C4-2B (cell line): ENCODE measurements around the gene SRCIN1.

Experiments used
- ZFX ChIP-seq: fragments of 450-650 bp; IDR thresholded peaks from 2 replicates; pipeline ENCODE4 v1.6.1; 2017
- TF ChIP-seq, protein P1 (sequence below): fragments of 450-650 bp; conservative IDR thresholded peaks from 2 replicates; pipeline ENCODE4 v1.5.1; 2017; ENCODE audit warnings: mild to moderate bottlenecking

DNA sequence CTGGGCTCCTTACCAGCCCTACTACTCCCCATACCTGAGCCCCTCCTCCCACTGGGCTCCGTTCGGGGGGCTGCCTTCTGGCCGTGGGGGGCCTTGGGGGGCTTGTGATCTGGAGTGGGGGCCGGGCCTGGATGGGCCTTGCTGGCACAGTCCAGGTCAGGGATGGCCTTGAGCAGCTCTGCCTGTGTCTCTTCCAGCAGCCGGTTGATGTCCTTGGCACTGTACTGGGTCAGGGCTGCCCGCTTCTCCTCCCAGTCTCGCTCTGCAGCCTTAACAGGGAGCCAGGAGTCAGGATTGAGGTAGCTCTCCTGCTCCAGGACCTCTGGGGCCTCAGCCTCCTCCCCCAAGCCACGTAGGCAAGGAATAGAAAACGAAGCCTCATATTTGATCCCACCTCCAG, 54.6 kb downstream of the SRCIN1 start:
- TF ChIP-seq, protein P1, sequence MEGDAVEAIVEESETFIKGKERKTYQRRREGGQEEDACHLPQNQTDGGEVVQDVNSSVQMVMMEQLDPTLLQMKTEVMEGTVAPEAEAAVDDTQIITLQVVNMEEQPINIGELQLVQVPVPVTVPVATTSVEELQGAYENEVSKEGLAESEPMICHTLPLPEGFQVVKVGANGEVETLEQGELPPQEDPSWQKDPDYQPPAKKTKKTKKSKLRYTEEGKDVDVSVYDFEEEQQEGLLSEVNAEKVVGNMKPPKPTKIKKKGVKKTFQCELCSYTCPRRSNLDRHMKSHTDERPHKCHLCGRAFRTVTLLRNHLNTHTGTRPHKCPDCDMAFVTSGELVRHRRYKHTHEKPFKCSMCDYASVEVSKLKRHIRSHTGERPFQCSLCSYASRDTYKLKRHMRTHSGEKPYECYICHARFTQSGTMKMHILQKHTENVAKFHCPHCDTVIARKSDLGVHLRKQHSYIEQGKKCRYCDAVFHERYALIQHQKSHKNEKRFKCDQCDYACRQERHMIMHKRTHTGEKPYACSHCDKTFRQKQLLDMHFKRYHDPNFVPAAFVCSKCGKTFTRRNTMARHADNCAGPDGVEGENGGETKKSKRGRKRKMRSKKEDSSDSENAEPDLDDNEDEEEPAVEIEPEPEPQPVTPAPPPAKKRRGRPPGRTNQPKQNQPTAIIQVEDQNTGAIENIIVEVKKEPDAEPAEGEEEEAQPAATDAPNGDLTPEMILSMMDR = no peak
- TF ChIP-seq ZFX = no peak
